GM21825 (cell line): ENCODE results near the gene GOLGA6L10.
"Not testable (repeated sequence)": the region's sequence is repeated elsewhere in the genome, so short reads cannot be mapped to it uniquely, and the experiment has no call there.

ENCODE experiments used
- ATAC-seq: cut with Tn5 transposase; IDR thresholded peaks from one replicate; pipeline ENCODE4 v1.9.1; 2021; ENCODE audit warnings: mild to moderate bottlenecking, moderate library complexity; ENCODE audit not compliant: unreplicated experiment

GOLGA6L10 gene

GRCh38 chr15:82319522-82320278 lies 29.6 kb downstream of the GOLGA6L10 start:
- not testable (repeated sequence) for ATAC-seq

- ATAC-seq: not testable (repeated sequence)
Measured at GRCh38 chr15:82318281-82318680, 31.0 kb downstream of the GOLGA6L10 start.

GRCh38 chr15:82317516-82317915 lies 31.8 kb downstream of the GOLGA6L10 start:
- ATAC-seq: not testable (repeated sequence)

DNA sequence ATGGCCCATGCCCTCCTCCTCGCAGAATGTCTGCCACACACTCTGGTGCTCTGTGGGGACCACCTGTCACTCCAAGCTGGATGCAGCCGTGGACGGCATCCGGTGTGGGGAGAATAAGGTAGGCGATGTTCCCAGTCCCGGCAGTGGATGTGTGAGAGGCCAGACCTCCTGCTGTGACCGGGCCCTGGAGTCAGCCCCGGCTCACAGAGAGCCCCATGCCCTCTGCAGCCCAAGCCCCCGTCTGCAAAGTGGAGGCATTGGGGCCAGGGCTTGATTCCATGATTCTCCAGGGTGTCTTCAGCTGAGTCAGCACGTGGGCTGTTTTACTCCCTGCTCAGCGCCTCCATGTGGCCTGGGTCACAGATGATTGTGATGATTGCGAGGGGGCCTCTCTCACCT lies 32.2 kb downstream of the GOLGA6L10 start:
- ATAC-seq: no peak

DNA sequence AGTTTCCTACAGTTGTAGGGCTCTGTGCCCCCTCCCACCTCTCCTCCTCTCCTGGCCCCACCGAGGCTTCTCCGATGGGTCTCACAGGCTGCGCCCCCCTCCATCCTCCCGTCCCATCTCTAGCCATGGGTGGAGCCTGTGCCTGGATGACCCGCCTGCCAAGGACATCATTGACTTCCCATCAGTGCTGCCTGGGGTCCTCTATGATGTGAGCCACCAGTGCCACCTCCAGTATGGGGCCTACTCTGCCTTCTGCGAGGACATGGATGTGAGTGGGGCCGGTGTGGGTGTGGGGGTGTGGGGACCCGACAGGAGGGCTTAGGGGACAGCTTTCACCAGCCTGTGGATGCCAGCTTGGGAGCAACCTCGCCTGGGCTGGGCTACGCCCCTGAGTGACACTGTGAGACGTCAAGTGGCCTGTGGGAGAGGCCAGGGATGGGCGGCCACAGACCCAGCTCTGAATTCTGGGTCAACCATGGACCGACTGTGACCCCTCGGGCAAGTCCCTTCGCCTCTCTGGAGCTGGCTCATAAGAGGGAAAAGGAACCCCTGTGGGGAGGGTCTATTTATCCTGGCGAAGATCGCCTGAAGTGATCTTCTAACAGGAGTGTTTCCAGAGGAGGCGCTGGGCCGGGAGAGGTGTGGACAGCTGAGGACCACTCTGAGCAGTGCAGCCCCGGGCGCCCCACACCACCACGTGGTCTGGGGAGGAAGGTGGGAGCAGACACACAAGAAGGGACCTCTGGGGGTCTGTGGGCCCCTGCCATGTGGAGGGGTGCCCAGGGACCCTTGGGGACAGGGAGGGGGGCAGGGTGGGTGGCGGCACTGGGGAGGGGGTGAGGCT lies 32.8 kb downstream of the GOLGA6L10 start:
- ATAC-seq: not testable (repeated sequence)

DNA sequence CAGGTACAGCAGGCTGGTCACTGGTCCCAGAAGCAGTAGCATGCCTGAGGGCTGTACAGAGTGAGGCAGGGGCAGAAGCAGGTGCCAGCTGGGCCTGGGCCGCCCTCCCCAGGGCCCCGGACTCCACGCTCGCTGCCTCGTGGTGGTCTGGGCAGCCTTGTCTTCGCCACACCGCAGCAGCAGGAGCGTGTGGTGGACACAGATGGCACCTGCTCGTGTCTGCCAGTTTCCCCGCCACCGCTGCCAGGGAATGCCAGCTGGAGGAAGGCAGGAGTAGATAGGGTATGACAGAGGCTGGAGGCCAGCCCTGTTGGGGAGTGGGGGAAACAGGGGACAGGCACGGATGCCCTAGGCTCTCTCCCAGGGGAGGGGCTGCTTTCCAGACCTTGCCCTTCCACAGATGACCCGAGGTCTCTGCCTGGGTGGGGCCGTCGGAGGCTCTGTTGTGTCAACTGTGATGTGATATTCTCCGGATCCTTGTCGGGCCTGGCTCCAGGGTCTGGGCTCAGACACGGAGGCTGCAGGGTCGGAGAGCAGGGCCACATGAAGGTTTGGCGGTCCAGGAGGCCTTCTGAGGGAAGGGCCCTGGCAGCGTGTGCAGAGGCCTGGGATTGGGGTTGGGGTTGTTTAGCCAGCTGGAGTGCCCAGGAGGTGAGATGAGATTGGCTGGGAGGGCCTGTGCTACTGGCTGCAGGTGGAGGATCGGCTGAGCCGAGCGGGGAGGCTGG lies 33.6 kb downstream of the GOLGA6L10 start:
- ATAC-seq: no peak

DNA sequence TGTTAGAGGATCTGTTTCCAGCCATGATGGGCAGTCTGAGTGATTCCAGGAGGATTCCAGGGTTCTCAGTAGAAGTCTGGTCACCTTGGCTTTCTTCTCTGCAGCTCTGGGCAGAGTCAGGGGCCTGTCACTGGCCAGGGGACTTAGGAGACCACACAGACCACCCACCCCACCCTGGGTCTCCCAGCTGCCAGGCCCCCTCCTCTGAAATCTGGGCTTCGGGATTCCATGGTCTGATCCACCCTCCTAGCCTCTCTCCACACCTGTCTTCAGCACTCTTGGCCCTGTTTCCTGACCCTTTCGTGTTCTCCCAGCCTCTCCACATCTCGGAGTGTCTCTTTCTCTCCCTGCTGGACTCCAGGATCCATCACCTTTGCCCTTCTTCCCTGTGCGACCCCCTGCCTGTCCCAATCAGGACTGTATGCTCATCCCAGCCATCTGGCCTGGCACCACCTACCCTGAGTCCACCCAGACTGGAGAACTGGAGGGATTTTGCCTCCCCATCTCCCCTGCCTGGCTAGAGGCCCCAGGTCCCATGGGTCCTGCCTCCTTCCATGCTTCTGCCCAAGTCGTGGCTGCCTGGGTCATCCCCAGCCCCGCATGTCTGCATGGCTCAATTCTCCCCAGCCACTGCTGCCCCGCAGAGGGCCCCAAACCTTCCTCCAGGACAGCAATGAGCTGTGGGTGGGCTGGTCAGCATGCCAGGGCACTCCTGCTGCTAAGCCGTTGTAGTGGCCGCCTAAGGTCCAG lies 34.3 kb downstream of the GOLGA6L10 start:
- no peak for ATAC-seq

DNA sequence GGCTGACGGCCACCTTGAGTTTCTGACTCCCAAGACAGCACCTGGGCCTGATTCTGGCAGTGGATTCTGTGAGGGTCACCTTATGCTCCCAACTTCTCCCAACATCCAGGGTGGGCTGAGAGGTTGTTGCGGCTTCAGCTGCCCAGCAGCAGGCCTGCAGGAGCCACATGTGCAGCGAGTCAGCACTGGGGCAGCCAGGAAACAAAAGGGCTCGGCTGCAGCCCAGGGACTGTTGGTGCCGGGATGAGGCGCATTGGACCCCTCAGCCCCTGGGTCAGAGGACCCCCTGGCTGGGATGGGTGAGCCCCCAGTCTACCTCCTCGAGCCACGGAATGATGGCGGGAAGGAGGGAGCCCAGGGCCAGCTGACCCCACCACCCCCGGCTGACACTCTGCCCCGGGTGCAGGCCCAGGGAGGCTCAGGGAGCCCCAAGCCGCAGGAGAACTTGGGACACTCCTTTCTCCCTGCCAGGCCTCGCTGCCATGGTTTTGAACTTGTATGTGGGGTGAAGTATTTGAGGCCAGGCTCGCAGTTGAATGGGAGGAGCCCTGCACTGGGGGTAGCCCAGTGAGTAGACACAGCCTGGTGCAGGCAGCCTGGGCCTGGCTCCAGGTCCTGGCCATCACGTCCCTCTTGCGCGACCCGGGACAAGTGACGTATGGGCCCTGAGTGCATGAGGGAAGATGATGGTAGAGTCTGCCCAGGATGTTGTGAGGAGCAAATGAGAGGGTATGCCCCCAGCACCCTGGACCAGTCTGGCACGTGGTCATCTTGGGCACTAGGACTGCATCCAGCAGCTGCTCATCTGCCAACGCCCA lies 35.1 kb downstream of the GOLGA6L10 start:
- not testable (repeated sequence) for ATAC-seq

DNA sequence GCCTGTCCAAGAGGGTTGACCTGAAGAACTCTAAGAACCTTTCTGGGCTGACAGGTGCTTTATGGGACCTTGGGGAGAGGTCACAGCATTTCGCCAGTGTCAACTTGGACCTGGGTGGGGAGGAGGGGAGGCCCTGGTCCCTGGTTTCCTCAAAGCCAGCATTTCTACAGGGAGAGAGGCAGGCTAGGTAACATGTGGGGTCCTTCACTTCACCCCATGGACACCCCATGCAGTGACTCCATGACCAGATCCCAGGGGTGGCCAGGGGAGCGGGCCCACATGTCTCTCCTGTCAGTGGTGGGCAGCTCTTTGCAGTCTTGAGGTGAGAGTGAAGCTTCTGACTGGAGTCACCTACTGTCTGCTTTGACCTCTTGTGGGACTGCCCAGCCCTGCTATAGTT lies 35.8 kb downstream of the GOLGA6L10 start:
- ATAC-seq: no peak

GRCh38 chr15:82312586-82313349 lies 36.5 kb downstream of the GOLGA6L10 start:
- no peak for ATAC-seq

DNA sequence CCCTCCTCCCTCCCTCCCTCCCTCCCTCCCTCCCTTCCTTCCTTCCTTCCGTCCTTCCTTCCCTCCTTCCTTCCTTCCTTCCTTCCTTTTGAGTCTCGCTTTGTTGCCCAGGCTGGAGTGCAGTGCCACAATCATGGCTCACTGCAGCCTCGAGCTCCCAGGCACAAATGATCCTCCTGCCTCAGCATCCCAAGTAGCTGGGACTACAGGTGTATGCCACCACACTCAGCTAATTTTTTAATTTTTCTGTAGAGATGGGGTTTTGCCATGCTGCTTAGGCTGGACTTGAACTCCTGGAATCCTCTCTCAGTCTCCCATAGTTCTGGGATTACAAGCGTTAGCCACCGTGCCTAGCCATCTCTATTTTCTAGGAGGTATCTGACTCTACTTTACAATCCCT lies 38.0 kb downstream of the GOLGA6L10 start:
- ATAC-seq: not testable (repeated sequence)

- no peak for ATAC-seq
Measured at GRCh38 chr15:82309802-82310201, 39.5 kb downstream of the GOLGA6L10 start.

- ATAC-seq: no peak
Measured at GRCh38 chr15:82307714-82308081, 41.6 kb downstream of the GOLGA6L10 start.

- no peak for ATAC-seq
Measured at GRCh38 chr15:82306791-82307713, 42.2 kb downstream of the GOLGA6L10 start.

DNA sequence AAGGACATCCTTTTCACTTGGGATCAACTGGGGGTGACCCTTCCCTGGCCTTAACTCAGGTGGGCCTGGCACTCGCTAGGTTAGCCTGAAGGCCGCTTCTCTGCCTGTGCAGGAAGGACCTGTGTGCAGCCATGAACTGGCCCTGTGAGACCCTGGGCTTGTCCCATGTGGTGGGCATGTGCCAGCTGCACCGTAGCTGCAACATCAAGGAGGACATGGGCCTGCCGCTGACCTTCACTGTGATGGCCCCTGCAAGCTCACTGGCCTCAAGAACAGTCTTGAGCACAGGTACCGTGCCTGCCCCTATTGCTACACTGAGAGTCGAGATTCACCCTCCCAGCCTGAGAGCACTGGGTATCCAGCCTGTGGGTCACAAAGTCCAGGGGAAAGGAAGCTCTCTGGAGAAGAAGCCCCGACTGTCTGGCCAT lies 43.6 kb downstream of the GOLGA6L10 start:
- ATAC-seq: no peak

DNA sequence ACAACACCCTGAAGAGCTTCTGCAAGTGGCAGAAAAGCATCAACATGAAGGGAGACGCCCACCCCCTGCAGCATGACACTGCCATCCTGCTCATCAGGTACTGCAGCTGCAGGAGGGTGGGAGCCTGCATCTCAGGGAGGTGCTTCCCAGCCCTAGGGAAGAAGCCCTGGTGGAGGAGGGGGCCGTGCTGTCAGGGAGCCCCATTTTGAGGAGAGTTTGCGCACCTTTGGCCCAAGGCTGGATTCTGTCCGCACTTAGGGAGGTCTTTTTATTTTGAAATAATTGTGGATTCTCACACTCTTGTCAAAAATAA lies 44.5 kb downstream of the GOLGA6L10 start:
- ATAC-seq: no peak

- no peak for ATAC-seq
Measured at GRCh38 chr15:82303956-82304777, 45.1 kb downstream of the GOLGA6L10 start.
